ENCODE data around the gene LIX1.

Gene LIX1

DNA sequence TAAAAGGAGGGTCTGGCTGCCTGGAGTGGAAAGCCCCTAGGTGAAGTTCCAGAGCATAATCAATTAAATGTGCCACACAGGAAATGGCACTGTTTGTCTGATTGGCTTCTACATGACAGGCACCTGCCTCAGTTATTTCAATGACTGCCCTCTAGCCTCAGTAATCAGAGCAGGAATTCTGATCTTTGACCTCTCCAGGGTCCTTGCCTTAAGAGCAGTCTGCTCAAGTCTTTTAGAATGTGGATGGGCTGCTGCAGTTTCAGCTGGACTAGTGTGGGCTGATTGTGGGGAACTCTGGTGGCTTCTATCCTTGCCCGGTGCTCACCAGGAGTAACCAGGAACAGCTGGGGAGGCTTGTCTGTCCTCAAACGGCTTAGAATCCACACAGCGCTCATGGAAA lies 98.9 kb downstream of the LIX1 start:
- Histone ChIP-seq H3K27ac (ENCODE audit: low read length) (no peak overlapping the region), H3K4me1 (ENCODE audit: control insufficient read depth in 1 of 2, insufficient read depth in 2 of 2, low read length in 2 of 2) (no peaks in the 10 kb centered on the region), H3K4me3 (ENCODE audit: low read depth in 1 of 2, low read length in 2 of 2) (no peak overlapping the region), H3K27me3 (ENCODE audit: low read depth, low read length) (no peaks in the 10 kb centered on the region), H3K36me3 (ENCODE audit: control insufficient read depth in 1 of 2, insufficient read depth in 2 of 2, low read length in 2 of 2) (no peaks in the 10 kb centered on the region), H3K9me3 (ENCODE audit: control insufficient read depth in 1 of 2, low read length in 2 of 2) (no peaks in the 10 kb centered on the region)

DNA sequence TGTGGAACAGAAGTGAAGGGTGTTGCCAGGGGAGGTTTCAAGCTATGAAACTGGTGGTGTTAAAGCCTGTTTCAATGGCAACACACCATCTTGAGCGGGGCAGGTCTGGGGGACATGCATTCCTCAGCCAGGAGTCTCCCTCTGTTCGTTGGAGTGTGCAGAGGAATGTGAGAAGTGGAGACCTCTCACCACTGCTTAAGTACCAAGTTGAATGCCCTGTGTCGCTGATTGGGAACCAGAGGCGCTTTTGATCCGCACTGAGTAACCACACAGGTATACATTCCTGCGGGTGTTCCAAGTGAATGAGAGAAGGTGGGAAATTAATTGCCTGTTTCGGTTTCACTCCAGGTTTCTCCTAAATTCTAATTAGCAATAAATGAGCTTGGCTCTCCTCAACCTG lies 99.4 kb downstream of the LIX1 start:
- Histone ChIP-seq H3K27ac (ENCODE audit: low read length) (no peak overlapping the region), H3K4me1 (ENCODE audit: control insufficient read depth in 1 of 2, insufficient read depth in 2 of 2, low read length in 2 of 2) (no peaks in the 10 kb centered on the region), H3K9me3 (ENCODE audit: control insufficient read depth in 1 of 2, low read length in 2 of 2) (no peaks in the 10 kb centered on the region), H3K36me3 (ENCODE audit: control insufficient read depth in 1 of 2, insufficient read depth in 2 of 2, low read length in 2 of 2) (no peaks in the 10 kb centered on the region), H3K27me3 (ENCODE audit: low read depth, low read length) (no peaks in the 10 kb centered on the region), H3K4me3 (ENCODE audit: low read depth in 1 of 2, low read length in 2 of 2) (no peak overlapping the region)
